ENCODE data around the gene RNF38.
"Not testable (repeated sequence)": the region's sequence is repeated elsewhere in the genome, so short reads cannot be mapped to it uniquely, and the experiment has no call there.

The RNF38 gene

DNA sequence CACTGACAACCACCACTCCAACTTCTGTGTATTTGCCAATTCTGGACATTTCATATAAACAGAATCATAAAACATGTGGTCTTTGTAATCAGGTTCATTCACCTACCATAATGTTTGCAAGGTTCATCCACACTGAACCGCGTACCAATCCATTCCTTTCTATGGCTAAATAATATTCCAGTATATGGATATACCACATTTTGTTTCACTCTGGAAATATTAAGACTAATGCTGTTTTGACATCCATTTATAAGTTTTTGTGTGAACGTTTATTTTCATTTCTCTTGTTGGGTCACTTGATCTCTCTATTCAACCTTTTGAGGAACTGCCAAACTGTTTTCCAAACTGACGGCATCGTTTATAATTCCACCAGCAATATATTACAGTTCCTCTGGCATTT lies 26.3 kb upstream of the RNF38 start:
- H3K4me3 ChIP-seq (ENCODE audit: low read depth, low read length) = no peak overlapping the region
- DNase-seq (ENCODE audit: low read depth) = no peak

DNA sequence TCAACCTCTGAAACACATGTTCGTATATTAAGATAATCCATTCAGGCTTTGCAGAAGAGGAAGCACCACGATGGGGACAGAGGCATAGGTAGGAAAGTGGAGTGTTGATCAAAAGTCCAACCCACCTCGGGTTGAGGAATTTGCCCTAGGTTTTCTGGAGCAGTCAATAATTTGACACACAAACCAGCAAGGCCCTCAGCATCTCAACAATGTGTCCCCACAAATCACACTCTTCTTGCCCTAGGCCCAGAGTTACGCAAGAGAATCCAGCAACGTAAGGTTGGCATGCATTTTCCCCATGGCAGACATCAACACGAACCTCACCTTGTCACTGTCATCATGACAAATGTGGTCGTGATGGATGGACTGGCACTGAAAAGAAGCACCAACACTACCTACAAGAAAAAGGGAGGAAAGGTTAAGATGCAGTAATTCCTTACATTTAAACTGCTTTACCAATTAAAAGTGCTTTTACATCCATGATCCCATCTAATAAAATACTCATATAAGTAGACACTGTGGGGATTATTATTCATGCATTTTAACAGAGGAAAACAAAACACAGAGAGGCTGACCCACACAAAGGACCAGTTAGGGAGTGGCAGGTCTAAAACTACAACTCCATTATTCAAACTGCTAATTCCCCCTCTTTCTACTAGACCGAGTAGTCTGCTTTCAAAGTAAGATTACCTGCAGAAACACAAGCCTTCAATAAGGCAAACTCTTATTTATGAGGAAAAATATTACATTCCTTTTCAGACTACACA lies 24.4 kb upstream of the RNF38 start:
- DNase-seq (ENCODE audit: low read depth) = no peak
- H3K4me3 ChIP-seq (ENCODE audit: low read depth, low read length) = no peak overlapping the region
- TF ChIP-seq, protein P1, sequence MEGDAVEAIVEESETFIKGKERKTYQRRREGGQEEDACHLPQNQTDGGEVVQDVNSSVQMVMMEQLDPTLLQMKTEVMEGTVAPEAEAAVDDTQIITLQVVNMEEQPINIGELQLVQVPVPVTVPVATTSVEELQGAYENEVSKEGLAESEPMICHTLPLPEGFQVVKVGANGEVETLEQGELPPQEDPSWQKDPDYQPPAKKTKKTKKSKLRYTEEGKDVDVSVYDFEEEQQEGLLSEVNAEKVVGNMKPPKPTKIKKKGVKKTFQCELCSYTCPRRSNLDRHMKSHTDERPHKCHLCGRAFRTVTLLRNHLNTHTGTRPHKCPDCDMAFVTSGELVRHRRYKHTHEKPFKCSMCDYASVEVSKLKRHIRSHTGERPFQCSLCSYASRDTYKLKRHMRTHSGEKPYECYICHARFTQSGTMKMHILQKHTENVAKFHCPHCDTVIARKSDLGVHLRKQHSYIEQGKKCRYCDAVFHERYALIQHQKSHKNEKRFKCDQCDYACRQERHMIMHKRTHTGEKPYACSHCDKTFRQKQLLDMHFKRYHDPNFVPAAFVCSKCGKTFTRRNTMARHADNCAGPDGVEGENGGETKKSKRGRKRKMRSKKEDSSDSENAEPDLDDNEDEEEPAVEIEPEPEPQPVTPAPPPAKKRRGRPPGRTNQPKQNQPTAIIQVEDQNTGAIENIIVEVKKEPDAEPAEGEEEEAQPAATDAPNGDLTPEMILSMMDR (IDR thresholded peaks at IDR 0.05; ENCODE audit: low read depth, low read length, missing control alignments) = no peak

More for the DNA sequence above, 26.3 kb upstream of the RNF38 start:
- TF ChIP-seq, protein P1 (IDR thresholded peaks at IDR 0.05; ENCODE audit: low read depth, low read length, missing control alignments) = no peak

DNA sequence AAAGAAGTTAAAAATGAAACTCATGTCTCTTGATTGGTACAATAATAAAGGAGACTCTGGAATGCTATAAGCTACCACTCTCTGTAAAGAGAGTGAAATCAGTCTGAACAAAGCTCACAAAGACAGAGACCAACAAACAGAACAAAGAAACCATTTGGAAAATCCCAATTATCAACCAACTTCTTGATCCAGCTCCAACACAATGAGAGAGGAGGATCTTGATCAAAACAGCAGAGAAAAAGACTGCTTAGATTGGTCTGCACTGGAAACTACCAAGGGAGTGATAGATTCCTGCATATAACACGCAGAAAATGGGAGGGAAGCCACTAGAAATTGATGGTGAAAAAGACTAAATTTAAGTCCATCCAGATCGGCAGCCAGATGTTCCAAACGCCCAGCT lies 23.1 kb upstream of the RNF38 start:
- no peak for DNase-seq (ENCODE audit: low read depth)
- TF ChIP-seq, protein P1 (IDR thresholded peaks at IDR 0.05; ENCODE audit: low read depth, low read length, missing control alignments) = no peak

DNA sequence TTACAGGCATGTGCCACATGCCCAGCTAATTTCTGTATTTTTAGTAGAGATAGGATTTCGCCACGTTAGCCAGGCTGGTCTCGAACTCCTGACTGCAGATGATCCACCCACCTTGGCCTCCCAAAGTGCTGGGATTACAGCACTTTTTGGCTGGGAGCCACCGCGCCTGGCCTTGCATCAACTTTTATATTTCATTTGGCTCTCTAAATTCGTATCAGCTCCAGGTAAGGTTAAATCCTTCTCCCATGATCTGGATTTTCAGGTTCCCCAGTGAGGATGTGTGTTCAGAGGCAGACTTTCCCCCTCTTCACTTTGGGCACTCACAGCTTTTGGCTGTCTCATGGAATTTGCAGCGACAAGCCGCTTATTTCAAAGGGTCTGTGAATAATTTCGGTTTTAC lies 16.8 kb upstream of the RNF38 start:
- no peak overlapping the region for H3K4me3 ChIP-seq (ENCODE audit: low read depth, low read length)
- no peak for DNase-seq (ENCODE audit: low read depth)
- TF ChIP-seq, protein P1 (IDR thresholded peaks at IDR 0.05; ENCODE audit: low read depth, low read length, missing control alignments) = no peak

More for the DNA sequence above, 23.1 kb upstream of the RNF38 start:
- no peak overlapping the region for H3K4me3 ChIP-seq (ENCODE audit: low read depth, low read length)

DNA sequence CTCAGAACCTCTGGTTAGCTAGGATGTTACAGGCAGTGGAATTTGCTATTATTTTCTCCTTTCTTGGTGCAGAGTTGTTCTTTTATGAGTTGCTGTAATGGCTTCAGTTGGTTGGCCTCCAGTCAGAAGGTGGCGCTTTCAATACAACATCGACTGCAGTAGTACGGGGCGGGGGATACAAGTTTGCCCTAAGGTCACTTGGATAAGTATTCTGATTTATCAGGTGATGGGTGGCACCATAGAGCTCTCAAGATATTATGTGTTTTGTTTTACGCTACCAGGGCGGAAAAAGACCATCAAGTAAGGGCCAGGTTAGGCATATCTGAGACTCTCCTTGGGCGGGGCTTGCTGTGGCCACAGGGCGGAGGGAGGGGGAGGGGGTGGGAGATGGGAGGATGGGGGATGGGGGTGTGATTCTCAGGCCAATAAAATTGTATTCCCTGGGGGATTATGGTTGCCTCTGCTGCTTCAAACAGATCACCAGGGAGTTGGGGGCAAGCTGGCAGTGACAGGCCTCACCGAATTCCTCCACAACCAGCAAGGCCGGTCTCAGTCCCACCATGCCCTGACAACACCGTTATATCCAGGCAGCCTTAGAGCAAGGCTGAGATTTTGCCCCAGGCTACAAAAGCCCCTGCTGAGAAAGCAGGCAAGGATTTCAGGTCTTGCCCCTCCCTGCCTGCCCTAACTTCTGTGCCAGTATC lies 15.9 kb upstream of the RNF38 start:
- no peak for DNase-seq (ENCODE audit: low read depth)
- TF ChIP-seq, protein P1 (IDR thresholded peaks at IDR 0.05; ENCODE audit: low read depth, low read length, missing control alignments) = no peak
- no peak overlapping the region for H3K4me3 ChIP-seq (ENCODE audit: low read depth, low read length)

DNA sequence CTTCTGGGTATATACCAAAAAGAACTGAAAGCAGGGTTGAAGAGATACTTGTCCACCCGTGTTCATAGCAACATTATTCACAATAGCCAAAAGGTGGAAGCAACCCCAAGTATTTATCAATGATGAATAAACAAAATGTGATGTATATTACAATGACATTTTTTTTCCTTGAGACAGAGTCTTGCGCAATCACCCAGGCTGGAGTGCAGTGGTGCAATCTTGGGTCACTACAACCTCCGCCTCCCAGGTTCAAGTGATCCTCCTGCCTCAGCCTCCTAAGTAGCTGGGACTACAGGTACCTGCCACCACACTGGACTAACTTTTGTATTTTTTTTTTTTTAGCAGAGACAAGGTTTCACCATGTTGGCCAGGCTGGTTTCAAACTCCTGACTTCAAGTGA lies 11.3 kb upstream of the RNF38 start:
- H3K4me3 ChIP-seq (ENCODE audit: low read depth, low read length); DNase-seq (ENCODE audit: low read depth): not testable (repeated sequence)

DNA sequence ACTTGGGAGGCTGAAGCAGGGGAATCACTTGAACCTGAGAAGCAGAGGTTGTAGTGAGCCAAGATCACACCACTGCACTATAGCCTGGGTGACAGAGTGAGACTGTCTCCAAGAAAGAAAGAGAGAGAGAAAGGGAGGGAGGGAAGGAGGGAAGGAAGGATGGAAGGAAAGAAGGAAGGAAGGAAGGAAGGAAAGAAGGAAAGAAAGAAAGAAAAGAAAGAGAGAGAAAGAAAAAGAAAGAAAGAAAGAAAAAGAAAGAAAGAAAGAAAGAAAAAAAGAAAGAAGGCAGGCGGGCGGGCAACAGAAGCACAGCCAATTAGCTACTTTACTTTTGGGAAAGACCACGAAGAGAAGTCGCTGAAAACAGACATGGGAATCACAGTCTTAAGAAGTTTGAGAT lies 9.0 kb upstream of the RNF38 start:
- DNase-seq (ENCODE audit: low read depth); H3K4me3 ChIP-seq (ENCODE audit: low read depth, low read length): not testable (repeated sequence)

Measured in GM12864 (cell line).